Measurements from ENCODE around the gene MRTFB.

DNA sequence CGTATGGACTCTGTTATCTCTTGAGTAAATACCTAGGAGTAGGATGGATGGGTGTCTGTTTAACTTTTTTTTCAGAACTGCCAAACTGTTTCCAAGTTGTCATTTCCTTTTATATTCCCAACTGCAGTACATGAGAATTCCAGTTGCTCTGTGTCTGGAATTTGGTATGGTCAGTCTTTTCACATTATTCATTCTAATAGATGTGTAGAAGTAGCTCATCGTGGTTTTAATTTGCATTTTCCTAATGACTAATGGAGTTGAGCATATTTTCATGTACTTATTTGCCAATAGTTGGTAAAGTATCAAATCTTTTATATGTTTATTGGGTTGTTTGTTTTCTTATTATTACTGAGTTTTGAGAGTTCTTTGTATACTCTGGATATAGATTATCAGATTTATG lies 27.0 kb downstream of the MRTFB start:
- TF ChIP-seq, protein P1, sequence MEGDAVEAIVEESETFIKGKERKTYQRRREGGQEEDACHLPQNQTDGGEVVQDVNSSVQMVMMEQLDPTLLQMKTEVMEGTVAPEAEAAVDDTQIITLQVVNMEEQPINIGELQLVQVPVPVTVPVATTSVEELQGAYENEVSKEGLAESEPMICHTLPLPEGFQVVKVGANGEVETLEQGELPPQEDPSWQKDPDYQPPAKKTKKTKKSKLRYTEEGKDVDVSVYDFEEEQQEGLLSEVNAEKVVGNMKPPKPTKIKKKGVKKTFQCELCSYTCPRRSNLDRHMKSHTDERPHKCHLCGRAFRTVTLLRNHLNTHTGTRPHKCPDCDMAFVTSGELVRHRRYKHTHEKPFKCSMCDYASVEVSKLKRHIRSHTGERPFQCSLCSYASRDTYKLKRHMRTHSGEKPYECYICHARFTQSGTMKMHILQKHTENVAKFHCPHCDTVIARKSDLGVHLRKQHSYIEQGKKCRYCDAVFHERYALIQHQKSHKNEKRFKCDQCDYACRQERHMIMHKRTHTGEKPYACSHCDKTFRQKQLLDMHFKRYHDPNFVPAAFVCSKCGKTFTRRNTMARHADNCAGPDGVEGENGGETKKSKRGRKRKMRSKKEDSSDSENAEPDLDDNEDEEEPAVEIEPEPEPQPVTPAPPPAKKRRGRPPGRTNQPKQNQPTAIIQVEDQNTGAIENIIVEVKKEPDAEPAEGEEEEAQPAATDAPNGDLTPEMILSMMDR (IDR thresholded peaks at IDR 0.05 in 4 of 5, conservative IDR thresholded peaks at IDR 0.05 in 1 of 5) = no peak
- no peak for TF ChIP-seq POLR2A (IDR thresholded peaks at IDR 0.05)

All from gastrocnemius medialis (tissue), 4 donors.